Heart right ventricle (tissue), 16 donors: ENCODE results near the gene CRYBA1. TPM values are rescaled to one million over a fixed set of nuclear protein-coding genes. Genes with fewer than 3 reads are reported as not detected.
A peak's percentile ranks its signal among the peaks of the same experiment; 100 is the strongest.
"Not testable (repeated sequence)": the region's sequence is repeated elsewhere in the genome, so short reads cannot be mapped to it uniquely, and the experiment has no call there.

Source experiments
- ATAC-seq, 8 donors: fragments of 200-7000 bp; cut with Tn5 transposase; one replicate each; pipeline ENCODE4 v1.9.1; 2020; ENCODE audit warnings: mild to moderate bottlenecking in 8 of 8, moderate library complexity in 8 of 8, moderate number of reproducible peaks in 1 of 8
- DNase-seq, 2 donors: peaks; one replicate each; pipeline ENCODE4 v3.0.0-alpha.2; 2020
- H3K27ac ChIP-seq, 10 donors: fragments of 200-600 bp; sonication (generic) in 2 of 10; one replicate each; pipeline versions ENCODE4 v1.5.0 to v1.8.0; 2020 to 2022; ENCODE audit warnings: mild to moderate bottlenecking in 3 of 10
- H3K27me3 ChIP-seq, 7 donors: fragments of 200-600 bp; one replicate each; pipeline ENCODE4 v1.8.0; 2021 to 2022; ENCODE audit warnings: mild to moderate bottlenecking in 2 of 7
- H3K36me3 ChIP-seq, 9 donors: fragments of 200-600 bp; sonication (generic) in 1 of 9; one replicate each; pipeline versions ENCODE4 v1.5.0 to v1.8.0; 2020 to 2022; ENCODE audit warnings: mild to moderate bottlenecking in 2 of 9
- H3K4me1 ChIP-seq, 9 donors: fragments of 200-600 bp; sonication (generic) in 1 of 9; one replicate each; pipeline versions ENCODE4 v1.5.0 to v1.8.0; 2020 to 2022; ENCODE audit warnings: mild to moderate bottlenecking in 4 of 9
- H3K4me3 ChIP-seq, 10 donors: fragments of 200-600 bp; sonication (generic) in 2 of 10; one replicate each; pipeline versions ENCODE4 v1.5.0 to v1.8.0; 2020 to 2022; ENCODE audit warnings: mild to moderate bottlenecking in 7 of 10, moderate library complexity in 2 of 10
- H3K9me3 ChIP-seq, 11 donors: fragments of 200-600 bp in 10 of 11; sonication (generic) in 2 of 11; one replicate each; pipeline versions ENCODE4 v1.5.0 to v1.8.0; 2013 to 2022; ENCODE audit warnings: mild to moderate bottlenecking in 2 of 11, control low read depth in 1 of 11, moderate library complexity in 1 of 11
- WGBS, 2 donors: extraction: QIAGEN DNeasy Blood & Tissue Kit; methylation state at CpG; one replicate each; pipeline ENCODE4 v1.1.7; 2013; ENCODE audit warnings: inconsistent platforms in 1 of 2; 5-methylcytosine and 5-hydroxymethylcytosine counted together
- intact Hi-C, 10 donors: fragments of 100-400 bp; cut with DNase I; formaldehyde crosslinking; loops; one replicate each; pipeline versions ENCODE4 v1.11.1 to v1.14.2; 2022
- long read RNA-seq, 3 donors: library from polyadenylated mRNA; unstranded; transcript quantifications; one replicate each; pipeline ENCODE4 v2.0.0, GENCODE V29; 2020 to 2021
- polyA plus RNA-seq, 2 donors: library from polyadenylated mRNA; stranded (reverse); fragments of 200-250 nt; gene quantifications; one replicate each; pipeline ENCODE4 v1.2.3, GENCODE V29; 2013
- total RNA-seq, 10 donors: library from RNA; stranded (reverse); fragmentation: NEBNext Ultra II Directional in 3 of 10; extraction: Animal tissue kit (Norgen Biotek cat#: 25700) in 3 of 10; gene quantifications; one replicate each; pipeline versions ENCODE4 v1.2.1 to v1.2.4, GENCODE V29; 2021 to 2023
- TF ChIP-seq, protein P1 (sequence below), 9 donors: fragments of 200-600 bp; sonication (generic) in 2 of 9; IDR thresholded peaks; one replicate each; pipeline versions ENCODE4 v1.5.0 to v1.8.0; 2021 to 2022; ENCODE audit warnings: antibody characterized with exemption in 9 of 9, mild to moderate bottlenecking in 5 of 9, moderate library complexity in 1 of 9
- donor health status: Arrhythmogenic right ventricular cardiomyopathy.
- donor health status: ischemic (EF 13 %, LVEDD 7.1; RV severe dilation, severe dysfunction).
- donor health status: healthy with polysubstance abuse.
- donor health status: DM: no; HTN: yes; CAD: no.
- donor health status: DM: no; HTN: no; CAD: no.
- donor health status: ischemic (EF 25% LVEDD 6.9; RV normal size, moderate dysfunction).
- donor health status: ischemic (EF 25% LVEDD 5.7; RV mildly dilated, moderate dysfunction).
- donor health status: healthy.
- donor health status: DM: yes; HTN: yes; CAD: no.
- donor health status: Ischemic cardiomyopathy.
- donor health status: ischemic (EF 35%, LVEDD 5.7; RV mildly dilated, moderate dysfunction).
- donor health status: nonischemic (EF 11% LVEDD 7.7; RV severe dilation, severe dysfunction).
- donor health status: DM: yes; HTN: yes; CAD: no.
- donor health status: PGD.
- donor health status: ischemic (EF 29% LVEDD 5.4; RV normal size, mild dysfunction).
- donor health status: nonischemic (EF 23%, LVEDD 6.1; RV moderate dilation, normal function).

CRYBA1 gene, protein sequence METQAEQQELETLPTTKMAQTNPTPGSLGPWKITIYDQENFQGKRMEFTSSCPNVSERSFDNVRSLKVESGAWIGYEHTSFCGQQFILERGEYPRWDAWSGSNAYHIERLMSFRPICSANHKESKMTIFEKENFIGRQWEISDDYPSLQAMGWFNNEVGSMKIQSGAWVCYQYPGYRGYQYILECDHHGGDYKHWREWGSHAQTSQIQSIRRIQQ
- total RNA-seq (not detected), polyA plus RNA-seq (not detected)
- long read RNA-seq, donor 1 = 0 reads
- long read RNA-seq, donor 2 = 0 reads
- long read RNA-seq, donor 3 = 0 reads

DNA sequence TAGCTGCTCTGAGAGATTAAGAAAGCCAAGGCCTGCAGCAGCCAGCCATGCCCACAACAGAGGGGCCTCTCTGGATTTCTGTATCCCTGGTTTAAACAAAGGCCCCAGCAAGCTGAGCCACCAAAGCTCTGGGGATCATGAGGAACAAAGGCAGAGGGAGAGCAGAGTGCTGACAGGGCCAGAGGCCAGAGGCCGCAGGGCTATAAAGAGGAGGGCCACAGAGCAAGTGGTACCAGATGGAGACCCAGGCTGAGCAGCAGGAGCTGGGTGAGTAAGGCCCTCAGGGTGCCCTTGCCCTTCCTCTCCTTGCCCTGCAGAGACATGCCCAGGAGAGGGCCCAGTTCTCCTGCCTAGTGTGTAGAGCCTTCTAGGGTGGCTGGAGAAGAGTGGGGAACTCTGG is at the start of gene CRYBA1:
TSS of gene CRYBA1 (plus strand) at position 232 of the 400 bp plus-strand sequence. CDS start at position 237, 5 bp downstream.
- Histone ChIP-seq H3K9me3 (no peaks in the 10 kb centered on the region), H3K4me3 (no peak within 1 kb of the TSS), H3K27me3 (no peaks in the 10 kb centered on the region), H3K4me1 (peaks cover 0 to 4% (median 0%) of the 10 kb centered on the region in 9 donors), H3K36me3 (peaks cover 0 to 7% (median 0%) of the 10 kb centered on the region in 9 donors), H3K27ac (no peak within 1 kb of the TSS)
- TF ChIP-seq, protein P1, sequence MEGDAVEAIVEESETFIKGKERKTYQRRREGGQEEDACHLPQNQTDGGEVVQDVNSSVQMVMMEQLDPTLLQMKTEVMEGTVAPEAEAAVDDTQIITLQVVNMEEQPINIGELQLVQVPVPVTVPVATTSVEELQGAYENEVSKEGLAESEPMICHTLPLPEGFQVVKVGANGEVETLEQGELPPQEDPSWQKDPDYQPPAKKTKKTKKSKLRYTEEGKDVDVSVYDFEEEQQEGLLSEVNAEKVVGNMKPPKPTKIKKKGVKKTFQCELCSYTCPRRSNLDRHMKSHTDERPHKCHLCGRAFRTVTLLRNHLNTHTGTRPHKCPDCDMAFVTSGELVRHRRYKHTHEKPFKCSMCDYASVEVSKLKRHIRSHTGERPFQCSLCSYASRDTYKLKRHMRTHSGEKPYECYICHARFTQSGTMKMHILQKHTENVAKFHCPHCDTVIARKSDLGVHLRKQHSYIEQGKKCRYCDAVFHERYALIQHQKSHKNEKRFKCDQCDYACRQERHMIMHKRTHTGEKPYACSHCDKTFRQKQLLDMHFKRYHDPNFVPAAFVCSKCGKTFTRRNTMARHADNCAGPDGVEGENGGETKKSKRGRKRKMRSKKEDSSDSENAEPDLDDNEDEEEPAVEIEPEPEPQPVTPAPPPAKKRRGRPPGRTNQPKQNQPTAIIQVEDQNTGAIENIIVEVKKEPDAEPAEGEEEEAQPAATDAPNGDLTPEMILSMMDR (IDR thresholded peaks at IDR 0.05) = no peak
- ATAC-seq (peak in 3 of 8 donors; percentile 8 to 23 (median 19)), DNase-seq (no peak)
- 71 to 81% methylated on average over 1 of the region's 1 CpG for WGBS, 2 donors
- intact Hi-C loops = loop anchor here in 1 of 10 donors (5.0 kb wide), 1 partner anchor 41 kb away; no protein-coding TSS in a partner anchor

DNA sequence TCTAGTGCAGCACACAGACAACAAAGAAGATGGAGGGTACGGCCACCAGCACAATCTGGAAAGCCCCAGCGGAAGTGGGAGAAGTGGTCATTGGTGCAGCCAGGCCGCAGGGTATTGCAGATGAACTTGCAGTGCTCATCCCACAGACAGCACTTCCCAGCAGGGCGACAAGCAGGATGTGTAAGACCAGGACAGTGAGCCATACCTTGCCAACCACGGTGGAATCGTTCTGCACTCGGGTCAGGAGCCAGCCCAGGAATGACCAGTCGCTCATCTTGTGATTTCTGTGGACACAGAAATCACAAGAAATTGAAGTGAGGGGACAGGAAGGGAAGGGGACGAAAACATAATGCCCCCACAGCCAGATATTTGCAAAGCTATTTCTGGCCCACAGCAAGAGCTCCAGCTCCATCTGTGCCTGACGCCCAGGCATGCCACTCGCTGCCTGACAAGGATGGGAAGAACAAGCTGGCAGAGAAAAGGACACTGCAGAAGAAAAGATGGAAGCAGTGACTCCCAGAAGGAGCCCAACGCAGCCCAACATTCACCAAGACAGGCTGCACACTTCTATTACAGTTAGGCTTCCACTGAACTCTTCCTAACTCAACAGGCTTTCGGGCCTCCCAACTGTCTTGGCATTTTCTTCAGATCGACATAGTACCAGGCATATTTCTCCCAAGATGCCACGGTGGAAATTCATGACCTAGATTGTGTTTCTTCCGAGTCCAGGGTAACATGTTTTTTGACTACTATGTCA is 49.0 kb upstream of the CRYBA1 start:
- Histone ChIP-seq H3K27me3 (no peaks in the 10 kb centered on the region), H3K4me3 (no peak overlapping the region), H3K27ac (no peak overlapping the region), H3K4me1 (peaks cover 0 to 13% (median 0%) of the 10 kb centered on the region in 9 donors), H3K9me3 (no peaks in the 10 kb centered on the region), H3K36me3 (no peaks in the 10 kb centered on the region)
- TF ChIP-seq, protein P1 (IDR thresholded peaks at IDR 0.05) = no peak
- 88% methylated on average over 16 of the region's 16 CpGs for WGBS, 2 donors
- ATAC-seq (no peak), DNase-seq (no peak)
- intact Hi-C loops = no loop called here

DNA sequence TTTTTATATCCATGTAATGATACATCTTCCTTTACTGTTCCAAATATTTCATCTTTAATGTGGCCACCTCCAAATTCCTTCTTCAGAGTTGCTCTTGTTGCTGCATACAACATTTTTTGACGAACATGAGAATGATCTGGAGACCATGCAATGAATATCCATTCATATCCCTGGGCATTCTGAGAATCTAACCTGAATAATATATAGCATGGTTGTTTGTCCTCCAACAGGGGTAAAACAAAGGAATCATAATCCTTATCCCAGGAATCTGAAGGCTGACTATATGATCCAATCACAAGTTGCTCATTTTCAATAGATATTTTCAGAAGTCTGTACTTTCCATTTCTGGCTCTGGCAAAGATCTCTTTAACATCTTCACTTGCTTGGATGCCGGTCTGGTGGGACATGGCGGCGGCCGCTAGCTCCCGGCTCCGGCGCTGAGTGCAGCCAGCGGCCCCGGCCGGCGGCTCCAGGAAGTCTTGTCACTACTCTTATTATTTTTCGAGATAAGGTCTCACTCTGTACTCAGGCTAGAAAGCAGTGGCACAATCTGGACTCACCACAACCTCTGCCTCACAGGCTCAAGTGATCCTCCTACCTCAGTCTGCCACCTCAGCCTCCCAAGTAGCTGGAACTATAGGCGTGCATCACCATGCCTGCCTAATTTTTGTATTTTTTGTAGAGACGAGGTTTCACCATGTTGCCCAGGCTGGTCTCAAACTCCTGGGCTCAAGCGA is 42.4 kb upstream of the CRYBA1 start:
- H3K27me3 ChIP-seq, intact Hi-C loops, H3K9me3 ChIP-seq, H3K36me3 ChIP-seq, H3K4me3 ChIP-seq, DNase-seq: not testable (repeated sequence)
- ATAC-seq = peak in 7 of 8 donors; percentile 61 to 78 (median 74)
- Histone ChIP-seq H3K27ac (peak overlapping the region in 1 of 10 donors; percentile 8), H3K4me1 (peaks cover 0 to 12% (median 0%) of the 10 kb centered on the region in 9 donors)
- TF ChIP-seq, protein P1 (IDR thresholded peaks at IDR 0.05) = peak in 2 of 9 donors; percentile 5 to 19
- 40 to 42% methylated on average over 16 of the region's 16 CpGs for WGBS, 2 donors

DNA sequence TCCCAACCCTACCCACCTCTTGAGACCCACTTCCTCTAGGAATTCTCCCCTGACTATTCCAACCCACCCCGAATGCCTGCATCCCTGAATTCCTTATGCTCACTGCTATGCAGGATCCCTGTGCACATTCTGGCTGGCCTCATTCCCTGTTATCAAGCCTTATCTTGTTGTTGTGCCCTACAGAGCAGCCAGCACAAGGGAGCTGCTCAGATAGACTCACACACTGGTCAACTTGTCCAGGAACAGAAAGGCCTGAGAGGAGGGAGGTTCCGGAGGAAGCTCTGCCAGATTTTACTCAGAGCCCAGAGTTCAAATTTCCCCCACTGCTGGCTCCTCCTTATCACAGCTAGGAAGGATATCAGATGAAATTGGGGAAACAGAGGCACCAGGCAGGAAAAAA is 41.6 kb upstream of the CRYBA1 start:
- intact Hi-C loops = no loop called here
- Histone ChIP-seq H3K4me1 (peaks cover 0 to 12% (median 0%) of the 10 kb centered on the region in 9 donors), H3K9me3 (no peaks in the 10 kb centered on the region), H3K27me3 (no peaks in the 10 kb centered on the region), H3K4me3 (no peak overlapping the region), H3K27ac (no peak overlapping the region), H3K36me3 (no peaks in the 10 kb centered on the region)
- TF ChIP-seq, protein P1 (IDR thresholded peaks at IDR 0.05) = no peak
- 32 to 61% methylated on average over 2 of the region's 2 CpGs for WGBS, 2 donors
- DNase-seq = peak in 1 of 2 donors; percentile 11
- peak in 7 of 8 donors; percentile 58 to 90 (median 81) for ATAC-seq
